HEK293T (cell line): ENCODE measurements around the gene MGST3.

Experiments
- BHLHE40 ChIP-seq: fragments of 450-650 bp; IDR thresholded peaks from 2 replicates; pipeline ENCODE4 v1.6.1; 2016; ENCODE audit warnings: mild to moderate bottlenecking, moderate library complexity, borderline replicate concordance
- HDGF ChIP-seq: fragments of 450-650 bp; IDR thresholded peaks from 2 replicates; pipeline ENCODE4 v1.6.1; 2017; ENCODE audit warnings: antibody characterized with exemption, borderline replicate concordance

- TF ChIP-seq BHLHE40: no peak
- no peak for TF ChIP-seq HDGF
Measured at GRCh38 chr1:165603810-165604209, 27.2 kb upstream of the MGST3 start.
